Osteocyte (in vitro differentiated cells): ENCODE data around the gene SEMA4D. TPM values are rescaled to one million over a fixed set of nuclear protein-coding genes. Genes with fewer than 3 reads are reported as not detected.

ENCODE experiments used
- DNase-seq: peaks from one replicate; pipeline ENCODE4 v3.0.0; 2021; ENCODE audit warnings: mixed read lengths; ENCODE audit not compliant: unreplicated experiment; ENCODE audit errors: extremely low spot score
- H3K27ac Mint-ChIP-seq: one replicate; pipeline ENCODE4 v1.8.0; 2021; ENCODE audit warnings: mild to moderate bottlenecking, mixed read lengths; ENCODE audit not compliant: unreplicated experiment
- H3K27me3 Mint-ChIP-seq: one replicate; pipeline ENCODE4 v1.8.0; 2021; ENCODE audit warnings: mixed read lengths; ENCODE audit not compliant: unreplicated experiment
- H3K36me3 Mint-ChIP-seq: one replicate; pipeline ENCODE4 v1.8.0; 2021; ENCODE audit warnings: mixed read lengths; ENCODE audit not compliant: unreplicated experiment
- H3K4me1 Mint-ChIP-seq: one replicate; pipeline ENCODE4 v1.8.0; 2021; ENCODE audit warnings: mixed read lengths; ENCODE audit not compliant: unreplicated experiment
- H3K4me3 Mint-ChIP-seq: one replicate; pipeline ENCODE4 v1.8.0; 2021; ENCODE audit warnings: mild to moderate bottlenecking, moderate library complexity, mixed read lengths; ENCODE audit not compliant: unreplicated experiment
- H3K9me3 Mint-ChIP-seq: one replicate; pipeline ENCODE4 v1.8.0; 2021; ENCODE audit warnings: mixed read lengths; ENCODE audit not compliant: unreplicated experiment
- total RNA-seq: library from RNA; stranded (reverse); gene quantifications from 2 replicates; pipeline ENCODE4 v1.2.1, GENCODE V29; 2021
- TF ChIP-seq, protein P1 (sequence below): fragments of 200-600 bp; sonication (generic); IDR thresholded peaks from 2 replicates; pipeline ENCODE4 v1.5.0; 2021; ENCODE audit warnings: antibody characterized with exemption, mild to moderate bottlenecking, moderate library complexity

The SEMA4D gene
- total RNA-seq, 1 donor from 2014 or later = 2.0 TPM

DNA sequence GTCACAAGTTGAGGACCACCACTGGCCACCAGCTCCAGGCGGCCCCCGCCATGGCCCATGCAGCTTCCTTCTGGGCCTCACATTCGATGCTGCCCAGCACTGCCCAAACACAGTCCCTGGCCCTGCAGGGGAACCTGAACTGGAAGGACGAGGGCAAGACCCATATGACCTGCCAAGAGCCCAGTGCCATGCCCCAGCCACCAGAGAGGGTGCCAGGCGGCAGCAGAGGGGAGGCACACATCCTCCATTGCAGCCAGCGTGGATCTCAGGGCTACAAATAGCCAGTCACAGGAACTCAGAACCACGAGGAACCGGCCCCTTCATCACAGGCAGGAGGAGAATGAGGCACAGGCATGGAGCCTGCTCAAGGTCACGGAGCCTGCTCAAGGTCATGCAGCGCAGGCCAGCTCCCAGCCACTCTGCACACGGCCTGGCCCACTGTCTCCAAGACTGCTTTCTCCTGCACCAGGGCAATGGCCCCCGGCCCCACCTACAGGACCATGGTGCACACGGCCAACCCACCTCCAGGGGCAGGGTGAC lies 69.6 kb downstream of the SEMA4D start:
- no peaks in the 10 kb centered on the region for H3K36me3 Mint-ChIP-seq
- H3K4me3 Mint-ChIP-seq = no peak overlapping the region
- DNase-seq = no peak
- TF ChIP-seq, protein P1, sequence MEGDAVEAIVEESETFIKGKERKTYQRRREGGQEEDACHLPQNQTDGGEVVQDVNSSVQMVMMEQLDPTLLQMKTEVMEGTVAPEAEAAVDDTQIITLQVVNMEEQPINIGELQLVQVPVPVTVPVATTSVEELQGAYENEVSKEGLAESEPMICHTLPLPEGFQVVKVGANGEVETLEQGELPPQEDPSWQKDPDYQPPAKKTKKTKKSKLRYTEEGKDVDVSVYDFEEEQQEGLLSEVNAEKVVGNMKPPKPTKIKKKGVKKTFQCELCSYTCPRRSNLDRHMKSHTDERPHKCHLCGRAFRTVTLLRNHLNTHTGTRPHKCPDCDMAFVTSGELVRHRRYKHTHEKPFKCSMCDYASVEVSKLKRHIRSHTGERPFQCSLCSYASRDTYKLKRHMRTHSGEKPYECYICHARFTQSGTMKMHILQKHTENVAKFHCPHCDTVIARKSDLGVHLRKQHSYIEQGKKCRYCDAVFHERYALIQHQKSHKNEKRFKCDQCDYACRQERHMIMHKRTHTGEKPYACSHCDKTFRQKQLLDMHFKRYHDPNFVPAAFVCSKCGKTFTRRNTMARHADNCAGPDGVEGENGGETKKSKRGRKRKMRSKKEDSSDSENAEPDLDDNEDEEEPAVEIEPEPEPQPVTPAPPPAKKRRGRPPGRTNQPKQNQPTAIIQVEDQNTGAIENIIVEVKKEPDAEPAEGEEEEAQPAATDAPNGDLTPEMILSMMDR = no peak
- H3K4me1 Mint-ChIP-seq = no peaks in the 10 kb centered on the region
- H3K9me3 Mint-ChIP-seq = no peaks in the 10 kb centered on the region
- no peak overlapping the region for H3K27ac Mint-ChIP-seq
- no peaks in the 10 kb centered on the region for H3K27me3 Mint-ChIP-seq

DNA sequence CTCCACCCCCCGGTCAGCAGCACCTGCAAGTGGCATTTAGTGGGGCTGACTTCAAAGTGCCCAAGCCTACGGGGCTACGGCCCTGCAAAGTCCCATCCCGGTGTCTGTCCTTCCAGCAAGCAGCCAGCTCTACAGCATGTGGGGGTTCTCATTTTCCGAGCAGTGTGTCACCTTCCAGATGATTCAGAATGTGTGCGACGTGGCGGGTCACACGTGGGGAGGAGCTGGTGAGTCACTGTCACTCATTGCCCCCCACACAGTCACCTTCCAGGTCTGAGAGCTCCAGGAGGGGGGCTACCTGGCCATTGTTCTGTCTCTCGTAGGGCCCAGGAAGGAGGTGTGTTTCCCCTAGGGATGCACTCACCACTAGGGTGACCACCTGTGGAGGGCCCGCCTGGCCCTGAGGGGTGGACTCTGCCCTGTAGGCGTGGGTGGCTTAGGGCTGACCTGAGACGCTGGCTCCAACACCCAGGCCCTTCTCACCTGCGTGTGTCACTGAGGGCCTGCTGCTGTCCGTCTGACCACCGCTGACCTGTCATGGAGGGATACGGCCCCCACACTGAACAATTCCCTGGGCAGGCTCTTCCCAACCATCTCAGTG lies 70.2 kb downstream of the SEMA4D start:
- H3K27me3 Mint-ChIP-seq = no peaks in the 10 kb centered on the region
- H3K36me3 Mint-ChIP-seq = no peaks in the 10 kb centered on the region
- DNase-seq = no peak
- no peaks in the 10 kb centered on the region for H3K9me3 Mint-ChIP-seq
- H3K27ac Mint-ChIP-seq = no peak overlapping the region
- H3K4me1 Mint-ChIP-seq = no peaks in the 10 kb centered on the region
- TF ChIP-seq, protein P1 = no peak
- no peak overlapping the region for H3K4me3 Mint-ChIP-seq

DNA sequence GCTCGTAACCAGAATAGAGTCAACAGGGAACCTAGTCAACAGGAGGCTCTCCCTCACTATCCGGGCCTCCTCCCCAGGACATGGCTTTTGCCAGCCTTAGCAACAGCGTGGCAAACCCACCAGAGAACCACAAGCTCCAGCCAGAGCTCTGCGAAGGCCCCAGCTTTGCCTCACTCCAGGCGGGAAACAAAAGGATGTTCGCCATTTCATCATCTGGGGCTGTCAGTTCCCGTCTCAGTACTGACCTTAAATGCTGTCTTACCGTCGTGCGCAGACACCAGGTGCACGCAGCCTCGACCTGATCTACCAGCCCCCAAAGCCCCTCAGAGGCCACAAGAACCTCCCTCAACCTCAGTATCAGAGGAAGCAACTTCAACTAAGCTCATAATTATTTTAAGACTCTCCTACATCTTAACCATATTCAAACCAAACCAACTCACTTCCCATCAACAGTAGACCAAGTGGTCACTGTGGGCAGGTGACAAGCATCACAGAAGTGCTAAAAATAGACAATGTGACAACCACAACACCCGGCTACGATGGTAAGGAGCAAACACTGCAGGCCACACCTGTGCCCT lies 71.4 kb downstream of the SEMA4D start:
- Mint-ChIP-seq H3K4me1 (no peaks in the 10 kb centered on the region), H3K27ac (no peak overlapping the region), H3K4me3 (no peak overlapping the region)

DNA sequence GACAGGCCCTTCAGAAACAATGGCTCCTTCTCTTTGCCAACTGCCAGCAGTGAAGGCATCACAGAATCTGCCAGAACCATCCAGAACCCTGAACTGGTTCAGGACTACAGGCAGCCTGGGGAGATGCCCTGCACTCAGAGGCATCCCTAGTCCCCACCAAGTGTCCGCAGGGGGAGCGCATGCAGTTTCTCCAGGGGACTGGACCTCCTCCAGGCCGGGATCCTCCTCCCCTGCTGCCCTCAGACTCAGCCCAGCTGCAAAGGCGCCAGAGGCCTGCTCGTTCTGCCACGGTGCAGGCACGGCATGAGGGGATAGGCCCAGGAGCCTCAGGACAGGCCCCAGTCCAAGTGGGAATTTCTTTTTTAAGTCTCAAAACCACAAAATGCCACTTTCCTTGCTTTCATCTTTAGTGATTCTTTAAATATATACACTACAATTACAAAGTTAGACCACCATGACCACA lies 72.0 kb downstream of the SEMA4D start:
- Mint-ChIP-seq H3K4me1 (no peaks in the 10 kb centered on the region), H3K9me3 (no peaks in the 10 kb centered on the region), H3K27me3 (no peaks in the 10 kb centered on the region), H3K36me3 (no peaks in the 10 kb centered on the region), H3K27ac (no peak overlapping the region), H3K4me3 (no peak overlapping the region)
- no peak for DNase-seq
- TF ChIP-seq, protein P1 = no peak

More for the DNA sequence above, 71.4 kb downstream of the SEMA4D start:
- no peak for DNase-seq
- Mint-ChIP-seq H3K27me3 (no peaks in the 10 kb centered on the region), H3K36me3 (no peaks in the 10 kb centered on the region), H3K9me3 (no peaks in the 10 kb centered on the region)
- TF ChIP-seq, protein P1 = no peak

DNA sequence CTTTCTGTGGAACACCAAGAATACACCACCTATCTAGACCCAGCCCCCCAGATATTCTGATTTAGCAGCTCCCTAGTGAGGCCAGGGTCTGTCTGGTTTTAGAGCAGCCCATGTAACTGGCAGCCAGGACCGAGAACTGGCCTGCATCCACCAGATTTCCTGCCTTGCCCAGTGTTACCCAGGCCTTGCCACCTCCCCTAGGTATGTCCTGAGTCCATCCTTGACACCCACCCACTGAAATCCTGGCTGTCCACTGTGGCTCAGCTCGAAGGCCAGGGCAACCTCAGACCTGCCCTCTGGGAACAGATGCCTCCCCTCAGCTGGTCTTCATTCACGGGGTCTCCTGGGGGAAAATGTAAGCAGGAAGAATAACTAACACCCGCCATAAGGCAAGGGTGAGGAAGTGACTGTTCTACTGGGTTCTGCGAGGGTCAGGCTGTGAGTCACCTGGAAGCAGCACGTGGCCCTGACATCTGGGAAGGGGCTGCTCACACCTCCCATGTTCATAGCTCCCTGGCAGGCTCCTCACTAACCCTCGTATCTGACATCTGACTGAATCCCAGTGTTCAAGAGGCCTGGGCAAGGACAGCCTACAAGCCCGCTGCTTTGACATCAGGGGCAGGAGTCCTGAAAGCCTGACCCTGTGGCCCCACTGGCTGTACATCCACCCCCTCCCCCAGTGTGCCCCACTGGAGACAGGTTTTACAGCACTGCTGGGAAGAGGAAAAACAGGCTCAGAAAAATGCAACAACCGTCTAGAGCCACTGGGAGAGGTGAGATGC lies 72.7 kb downstream of the SEMA4D start:
- Mint-ChIP-seq H3K27ac (no peak overlapping the region), H3K9me3 (no peaks in the 10 kb centered on the region), H3K4me1 (no peaks in the 10 kb centered on the region), H3K27me3 (no peaks in the 10 kb centered on the region), H3K4me3 (no peak overlapping the region), H3K36me3 (no peaks in the 10 kb centered on the region)
- TF ChIP-seq, protein P1 = no peak
- DNase-seq = no peak
